Stimulated activated CD8-positive, alpha-beta memory T cell treated with anti-CD3 and anti-CD28 coated beads, Interleukin-12 subunit alpha, Interleukin-12 subunit beta, amount 100 ng/mL, for 4 hours (primary cell): ENCODE measurements around the gene HLCS.

Experiments used
- DNase-seq: peaks from one replicate; pipeline ENCODE4 v3.0.0-alpha.2; 2020; ENCODE audit warnings: low read depth

The HLCS gene

GRCh38 chr21:36721817-36722216 is 244.7 kb downstream of the HLCS start:
- DNase-seq: no peak

DNA sequence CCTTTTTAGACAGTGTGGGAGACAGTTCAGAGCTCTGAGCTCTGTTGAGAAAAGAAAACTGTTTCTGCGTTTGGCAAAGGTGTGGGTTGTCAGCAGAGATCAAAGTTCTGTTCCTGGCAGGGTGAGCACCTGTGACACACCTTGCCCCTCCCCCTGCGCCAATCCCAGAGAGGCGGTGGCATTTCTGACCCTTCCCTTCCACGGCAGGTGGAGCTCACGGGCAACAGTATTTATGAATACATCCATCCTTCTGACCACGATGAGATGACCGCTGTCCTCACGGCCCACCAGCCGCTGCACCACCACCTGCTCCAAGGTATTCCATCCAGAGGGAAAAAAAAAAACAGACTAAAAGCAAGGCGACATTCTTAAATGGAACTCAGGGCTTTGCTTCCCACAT is 246.9 kb downstream of the HLCS start:
- DNase-seq: no peak

- DNase-seq: no peak
Measured at GRCh38 chr21:36718951-36719501, 247.4 kb downstream of the HLCS start.

DNA sequence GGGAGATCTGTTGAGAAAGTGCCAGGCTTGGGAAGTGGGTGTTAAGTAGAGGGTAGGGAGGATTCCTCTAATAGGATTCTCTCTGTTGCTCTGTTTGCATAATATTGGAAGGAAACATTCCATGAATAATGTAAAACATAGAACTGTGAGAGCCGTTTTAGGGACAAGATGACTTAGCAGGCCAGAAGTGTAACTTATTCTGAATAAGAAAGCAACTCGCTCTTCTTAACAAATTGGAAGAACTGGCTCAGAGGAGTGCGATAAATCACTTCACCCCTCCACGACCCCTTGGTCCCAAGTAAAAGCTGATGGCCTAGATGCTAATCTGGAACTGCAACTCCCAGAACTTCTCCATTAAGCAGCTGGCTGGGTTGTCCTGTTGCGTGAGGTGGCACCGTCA is 248.5 kb downstream of the HLCS start:
- no peak for DNase-seq

DNA sequence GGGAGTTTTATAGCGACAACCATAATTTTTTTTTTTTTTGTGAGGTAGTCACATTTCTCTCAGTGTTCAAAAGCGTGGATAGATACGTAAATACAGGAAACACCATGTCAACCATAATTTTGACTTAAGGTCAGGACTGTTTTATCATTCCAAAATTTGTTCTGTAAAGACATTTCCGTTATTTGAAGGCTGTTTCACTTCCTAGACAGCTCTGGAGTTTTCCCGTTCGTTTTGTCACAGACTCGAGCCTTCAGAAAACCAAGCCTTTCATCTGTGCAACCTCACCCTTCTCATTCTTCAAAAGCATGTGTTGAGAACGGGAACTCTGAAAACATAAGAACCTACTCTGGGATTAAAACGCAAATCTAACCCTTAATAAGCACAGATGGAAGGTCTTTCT is 249.6 kb downstream of the HLCS start:
- DNase-seq: no peak

GRCh38 chr21:36716387-36716786 is 250.1 kb downstream of the HLCS start:
- DNase-seq: no peak

- no peak for DNase-seq
Measured at GRCh38 chr21:36713746-36714145, 252.7 kb downstream of the HLCS start.

DNA sequence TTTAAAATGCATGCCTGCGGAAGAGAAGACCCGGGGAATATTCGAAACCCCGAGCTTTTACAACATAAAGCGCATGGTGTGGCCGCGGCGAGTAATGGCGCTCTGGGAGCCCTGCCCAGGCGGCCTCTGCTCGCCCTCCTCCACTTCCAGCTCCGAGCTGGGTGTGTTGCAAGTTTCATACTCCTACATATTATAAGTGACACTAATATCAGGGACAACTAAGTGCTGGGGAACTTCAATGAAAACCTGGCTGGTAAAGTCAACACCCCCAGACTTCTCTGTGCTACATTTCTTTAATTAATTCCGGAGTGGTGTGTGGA is 255.8 kb downstream of the HLCS start:
- no peak for DNase-seq

GRCh38 chr21:36709868-36710728 is 256.4 kb downstream of the HLCS start:
- DNase-seq: no peak

DNA sequence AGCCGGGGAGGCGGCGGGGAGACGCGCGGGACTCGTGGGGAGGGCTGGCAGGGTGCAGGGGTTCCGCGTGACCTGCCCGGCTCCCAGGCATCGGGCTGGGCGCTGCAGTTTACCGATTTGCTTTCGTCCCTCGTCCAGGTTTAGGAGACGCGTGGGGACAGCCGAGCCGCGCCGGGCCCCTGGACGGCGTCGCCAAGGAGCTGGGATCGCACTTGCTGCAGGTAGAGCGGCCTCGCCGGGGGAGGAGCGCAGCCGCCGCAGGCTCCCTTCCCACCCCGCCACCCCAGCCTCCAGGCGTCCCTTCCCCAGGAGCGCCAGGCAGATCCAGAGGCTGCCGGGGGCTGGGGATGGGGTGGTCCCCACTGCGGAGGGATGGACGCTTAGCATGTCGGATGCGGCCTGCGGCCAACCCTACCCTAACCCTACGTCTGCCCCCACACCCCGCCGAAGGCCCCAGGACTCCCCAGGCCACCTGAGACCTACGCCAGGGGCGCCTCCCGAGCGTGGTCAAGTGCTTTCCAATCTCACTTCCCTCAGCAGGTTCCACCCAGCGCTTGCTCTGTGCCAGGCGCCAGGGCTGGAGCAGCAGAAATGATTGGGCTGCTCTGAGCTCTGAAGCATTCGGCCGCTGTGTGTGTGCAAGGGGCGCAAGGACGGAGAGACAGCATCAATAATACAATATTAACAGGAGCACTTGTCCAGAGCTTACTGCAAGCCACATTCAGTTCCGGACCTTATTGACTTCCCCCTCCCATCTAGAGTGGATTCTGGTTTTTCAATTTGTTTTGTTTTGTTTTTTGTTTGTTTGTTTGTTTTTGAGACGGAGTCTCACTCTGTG is 257.2 kb downstream of the HLCS start:
- no peak for DNase-seq

GRCh38 chr21:36708286-36709029 is 258.0 kb downstream of the HLCS start:
- no peak for DNase-seq

DNA sequence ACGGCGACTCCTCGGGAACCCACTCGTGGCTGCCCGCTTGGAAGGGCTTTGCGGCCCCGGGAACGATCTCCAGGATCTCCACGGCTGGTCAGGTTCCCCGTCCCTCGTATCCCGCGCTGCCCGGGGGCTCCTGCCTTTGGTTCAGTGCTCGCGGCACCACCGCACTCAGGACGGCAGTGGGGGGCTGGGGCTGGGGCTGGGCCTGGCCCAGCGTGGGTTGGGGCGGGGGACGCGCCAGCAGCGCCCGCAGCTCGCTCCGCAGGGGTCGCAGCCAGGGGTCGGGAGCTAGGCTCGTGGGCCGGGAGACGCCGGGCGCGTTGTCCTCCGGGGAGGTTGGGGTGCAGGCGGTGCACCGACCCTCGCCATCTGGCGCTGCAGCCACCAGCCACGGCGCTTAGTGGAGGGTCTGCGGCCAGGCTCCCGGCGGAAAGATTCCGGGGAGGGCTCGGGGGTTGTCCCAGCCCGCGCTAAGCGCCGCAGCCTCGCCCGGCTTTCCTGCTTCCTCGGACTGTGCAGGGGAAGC is 258.6 kb downstream of the HLCS start:
- no peak for DNase-seq

DNA sequence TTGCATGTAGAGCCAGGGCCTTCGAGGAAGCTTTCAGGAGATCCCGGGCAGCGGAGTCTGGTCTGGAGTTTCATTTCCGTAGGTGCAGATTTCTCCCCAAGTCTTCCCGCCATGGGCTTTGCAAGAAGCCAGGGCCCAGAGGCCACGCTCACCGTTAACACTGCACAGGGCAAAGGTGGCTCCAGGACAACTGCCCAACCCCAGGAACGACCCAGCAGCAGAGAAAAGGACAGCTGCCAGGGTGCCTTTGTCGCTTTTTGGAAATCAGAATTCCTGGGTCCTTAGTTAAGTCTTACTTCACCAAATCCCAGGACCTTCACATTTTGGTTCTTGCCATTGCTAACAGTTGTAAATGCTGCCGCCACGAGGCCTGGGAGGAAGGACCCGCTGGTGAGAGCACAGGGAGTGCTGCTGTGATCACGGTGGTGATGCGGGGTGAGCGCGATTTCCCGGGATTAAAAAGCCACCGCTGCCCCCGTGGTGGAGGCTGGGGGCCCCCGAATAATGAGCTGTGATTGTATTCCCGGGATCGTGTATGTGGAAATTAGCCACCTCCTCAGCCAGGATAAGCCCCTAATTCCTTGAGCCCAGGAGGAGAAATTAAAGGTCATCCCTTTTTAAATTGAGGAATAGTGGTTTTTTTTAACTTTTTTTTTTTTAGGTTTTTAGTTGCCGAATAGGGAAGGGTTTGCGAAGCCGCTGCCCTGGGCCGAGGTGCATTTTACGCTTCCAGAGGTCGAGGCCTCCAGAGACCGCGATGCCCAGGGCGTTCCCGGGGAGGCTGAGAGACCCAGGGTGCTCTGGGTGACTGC is 259.3 kb downstream of the HLCS start:
- no peak for DNase-seq

- no peak for DNase-seq
Measured at GRCh38 chr21:36706482-36706852, 260.0 kb downstream of the HLCS start.

- DNase-seq: no peak
Measured at GRCh38 chr21:36705679-36706481, 260.6 kb downstream of the HLCS start.

- no peak for DNase-seq
Measured at GRCh38 chr21:36704958-36705678, 261.4 kb downstream of the HLCS start.

DNA sequence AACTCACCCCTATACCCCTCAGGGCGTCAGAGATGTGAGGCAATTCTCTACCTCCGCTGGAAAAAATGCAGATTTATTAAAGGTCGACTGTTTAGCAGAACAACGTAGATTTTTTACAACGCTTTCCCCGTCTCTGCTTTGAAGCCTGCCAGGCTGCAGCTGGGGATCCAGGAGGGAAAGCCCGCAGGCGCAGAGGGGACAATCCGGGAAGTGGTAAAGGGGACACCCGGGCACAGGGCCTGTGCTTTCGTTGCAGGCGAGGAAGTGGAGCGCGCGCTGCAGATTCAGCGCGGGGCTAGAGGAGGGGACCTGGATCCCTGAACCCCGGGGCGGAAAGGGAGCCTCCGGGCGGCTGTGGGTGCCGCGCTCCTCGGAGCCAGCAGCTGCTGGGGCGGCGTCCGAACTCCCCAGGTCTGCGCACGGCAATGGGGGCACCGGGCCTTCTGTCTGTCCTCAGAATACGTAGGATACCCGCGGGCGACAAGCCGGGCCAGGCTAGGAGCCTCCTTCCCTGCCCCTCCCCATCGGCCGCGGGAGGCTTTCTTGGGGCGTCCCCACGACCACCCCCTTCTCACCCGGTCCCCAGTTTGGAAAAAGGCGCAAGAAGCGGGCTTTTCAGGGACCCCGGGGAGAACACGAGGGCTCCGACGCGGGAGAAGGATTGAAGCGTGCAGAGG is 262.1 kb downstream of the HLCS start:
- no peak for DNase-seq

DNA sequence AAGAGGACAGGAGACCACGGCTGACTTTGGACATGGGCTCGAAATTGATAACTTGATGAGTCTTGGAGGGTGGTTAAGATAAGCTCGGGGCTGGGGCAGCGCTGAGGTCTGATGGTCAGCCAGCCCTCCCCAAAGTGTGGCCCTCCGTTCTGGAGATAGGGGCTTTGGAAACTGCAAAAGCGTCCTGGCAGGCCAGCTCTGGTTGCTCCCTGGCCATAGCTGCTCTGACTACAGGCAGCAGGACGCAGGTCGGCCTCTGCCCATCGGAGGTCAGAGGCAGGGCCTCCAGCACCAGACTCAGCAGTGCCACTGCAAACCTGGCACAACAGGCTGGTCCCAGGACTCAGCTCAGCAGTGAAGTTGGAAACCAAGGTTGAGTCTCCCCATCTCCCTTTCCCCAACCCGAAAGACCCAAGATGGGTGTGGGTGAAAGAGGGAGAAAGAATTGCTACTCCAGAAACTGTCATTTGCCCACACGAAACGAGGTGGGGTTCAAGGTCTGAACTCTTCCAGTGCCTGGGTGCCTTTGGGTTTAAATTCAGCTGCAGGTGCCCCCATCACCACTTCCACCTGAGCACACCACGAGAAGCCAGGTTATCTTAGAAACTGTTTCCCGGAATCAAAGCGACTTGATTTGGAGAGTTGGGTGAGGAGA is 262.7 kb downstream of the HLCS start:
- no peak for DNase-seq

DNA sequence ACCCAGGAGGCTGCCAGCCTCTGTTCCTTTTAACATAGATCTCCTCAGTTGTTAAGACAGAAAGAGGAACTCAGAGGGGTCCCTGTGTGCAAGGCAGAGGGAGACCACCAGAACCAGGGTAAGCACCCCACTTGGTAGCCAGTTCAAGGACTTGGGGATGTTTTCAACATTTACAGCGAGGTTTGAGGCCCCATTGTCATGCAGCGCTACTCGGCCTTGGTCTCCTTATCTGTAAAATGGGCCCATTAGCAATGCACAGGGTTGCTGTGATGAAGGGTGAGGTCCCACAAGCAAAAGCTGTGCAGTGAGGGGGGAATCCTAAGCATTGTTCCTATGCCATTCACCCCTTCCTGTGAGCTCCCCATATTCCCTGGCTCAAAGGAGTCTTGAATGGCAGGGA is 263.3 kb downstream of the HLCS start:
- no peak for DNase-seq
